GM10266 (cell line): Measurements from ENCODE around the gene ZSCAN12.

Source experiments
- DNase-seq: peaks from one replicate; pipeline ENCODE4 v3.0.0; 2012; ENCODE audit errors: extremely low spot score
- TF ChIP-seq, protein P1 (sequence below): IDR thresholded peaks from 2 replicates; pipeline ENCODE4 v1.5.1; 2012; ENCODE audit warnings: mild to moderate bottlenecking, low read depth; ENCODE audit not compliant: control insufficient read depth, insufficient read depth; ENCODE audit errors: missing control alignments

The ZSCAN12 gene

DNA sequence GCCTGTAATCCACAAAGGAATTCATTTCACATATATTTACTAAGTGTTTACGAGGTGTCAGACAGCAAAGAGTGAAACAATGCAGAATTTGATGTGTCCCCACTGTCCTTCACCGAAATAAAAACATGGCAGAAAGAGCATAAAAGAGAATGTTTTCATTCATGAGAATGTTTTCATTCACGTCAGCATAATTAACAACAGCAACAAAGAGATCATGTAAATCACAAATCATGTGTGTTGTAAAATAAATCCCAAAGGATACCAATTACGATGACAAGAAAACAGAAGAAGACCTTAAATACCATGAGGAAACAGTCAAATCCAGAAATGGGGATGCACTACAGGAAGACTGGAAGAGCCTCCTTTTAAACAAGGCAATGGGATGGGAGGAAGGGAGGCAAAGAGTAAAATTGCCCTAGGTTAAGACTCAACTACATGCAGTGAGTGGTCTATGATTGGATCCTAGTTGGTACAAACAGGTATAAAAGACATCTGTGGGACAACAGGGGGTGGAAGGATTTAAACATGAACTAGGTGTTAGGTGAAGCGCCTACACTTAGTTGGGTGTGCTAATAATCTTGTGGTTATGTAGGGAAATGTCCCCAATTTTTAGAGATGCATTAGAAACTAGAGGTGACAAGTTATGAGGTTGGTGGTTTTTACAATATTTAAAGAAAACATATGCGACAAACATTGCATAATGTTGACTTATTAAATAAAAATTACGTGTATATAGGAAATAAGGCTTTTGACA lies 65.1 kb downstream of the ZSCAN12 start:
- no peak for DNase-seq
- TF ChIP-seq, protein P1, sequence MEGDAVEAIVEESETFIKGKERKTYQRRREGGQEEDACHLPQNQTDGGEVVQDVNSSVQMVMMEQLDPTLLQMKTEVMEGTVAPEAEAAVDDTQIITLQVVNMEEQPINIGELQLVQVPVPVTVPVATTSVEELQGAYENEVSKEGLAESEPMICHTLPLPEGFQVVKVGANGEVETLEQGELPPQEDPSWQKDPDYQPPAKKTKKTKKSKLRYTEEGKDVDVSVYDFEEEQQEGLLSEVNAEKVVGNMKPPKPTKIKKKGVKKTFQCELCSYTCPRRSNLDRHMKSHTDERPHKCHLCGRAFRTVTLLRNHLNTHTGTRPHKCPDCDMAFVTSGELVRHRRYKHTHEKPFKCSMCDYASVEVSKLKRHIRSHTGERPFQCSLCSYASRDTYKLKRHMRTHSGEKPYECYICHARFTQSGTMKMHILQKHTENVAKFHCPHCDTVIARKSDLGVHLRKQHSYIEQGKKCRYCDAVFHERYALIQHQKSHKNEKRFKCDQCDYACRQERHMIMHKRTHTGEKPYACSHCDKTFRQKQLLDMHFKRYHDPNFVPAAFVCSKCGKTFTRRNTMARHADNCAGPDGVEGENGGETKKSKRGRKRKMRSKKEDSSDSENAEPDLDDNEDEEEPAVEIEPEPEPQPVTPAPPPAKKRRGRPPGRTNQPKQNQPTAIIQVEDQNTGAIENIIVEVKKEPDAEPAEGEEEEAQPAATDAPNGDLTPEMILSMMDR, result no peak

DNA sequence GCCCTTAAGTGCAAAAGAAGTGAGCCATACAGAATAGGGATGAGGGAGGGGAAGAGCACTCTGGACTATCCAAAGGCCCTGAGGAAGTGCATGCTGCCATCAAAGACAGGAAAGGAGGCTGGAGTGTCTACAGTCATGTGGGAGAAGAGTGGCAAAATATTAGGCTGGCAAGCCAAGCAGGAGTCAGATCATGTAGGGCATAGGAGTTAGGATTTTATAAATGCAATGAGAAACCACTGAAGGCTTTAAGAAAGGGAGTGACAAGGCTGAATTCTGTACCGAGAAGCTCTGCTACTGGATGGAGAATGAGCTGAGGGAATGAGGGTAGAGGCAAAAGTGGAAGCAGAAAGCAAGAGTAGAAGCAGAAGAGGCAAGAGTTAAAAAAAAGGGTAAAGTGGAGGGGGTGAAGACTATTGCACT lies 65.9 kb downstream of the ZSCAN12 start:
- no peak for DNase-seq
- TF ChIP-seq, protein P1, result no peak

DNA sequence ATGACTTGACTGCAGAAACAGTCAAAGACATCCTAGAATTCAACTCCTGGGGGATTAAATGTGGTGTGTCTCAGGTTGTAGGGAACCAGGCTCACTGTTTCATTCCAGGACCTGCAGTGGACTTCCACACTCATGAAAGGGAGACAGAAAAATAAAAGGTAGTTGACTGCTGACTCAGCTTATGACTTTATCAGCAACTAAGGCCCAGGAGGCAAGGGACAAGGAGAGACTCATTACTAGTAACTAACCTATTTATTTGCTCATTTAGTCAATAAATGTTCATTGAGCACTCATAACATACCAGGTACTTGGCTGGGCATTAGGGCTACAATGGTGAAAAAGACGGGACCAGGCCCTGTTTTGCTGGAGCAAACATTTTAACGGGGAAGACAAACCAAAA lies 66.5 kb downstream of the ZSCAN12 start:
- DNase-seq, result no peak
- TF ChIP-seq, protein P1, result no peak

DNA sequence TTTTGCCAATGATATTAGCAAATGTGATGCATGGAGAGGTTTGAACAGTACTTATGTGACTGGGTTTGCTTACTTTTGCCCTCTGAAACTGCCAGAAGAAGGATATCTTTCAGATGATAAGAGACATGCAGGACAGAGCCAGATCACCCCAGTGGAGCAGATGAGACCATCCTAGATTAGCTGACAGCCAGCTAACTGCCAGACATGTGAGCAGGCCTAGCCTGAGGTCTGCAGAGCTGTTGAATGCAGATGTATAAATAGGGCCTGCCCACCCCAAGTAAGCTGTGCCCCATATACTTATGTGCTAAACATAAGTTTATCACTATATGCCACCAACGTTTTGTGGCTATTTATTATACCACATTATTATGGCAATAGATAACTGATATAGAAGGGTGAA lies 69.5 kb downstream of the ZSCAN12 start:
- TF ChIP-seq, protein P1, result no peak
- no peak for DNase-seq
